GM23248 (cell line): ENCODE results near the gene PRR19. TPM values are rescaled to one million over a fixed set of nuclear protein-coding genes. Genes with fewer than 3 reads are reported as not detected.

Experiments used
- DNase-seq: peaks from one replicate; pipeline ENCODE4 v3.0.0-alpha.2; 2015
- H2AFZ ChIP-seq: fragments of 200-600 bp; sonication (generic); 2 replicates; pipeline ENCODE4 v1.6.1; 2016; ENCODE audit warnings: antibody characterized with exemption
- H3F3A ChIP-seq: fragments of 200-600 bp; sonication (generic); 2 replicates; pipeline ENCODE4 v1.6.1; 2016; ENCODE audit warnings: mild to moderate bottlenecking, antibody characterized with exemption, mixed run types; ENCODE audit not compliant: insufficient read depth
- H3K27ac ChIP-seq: fragments of 200-600 bp; sonication (generic); 2 replicates; pipeline ENCODE4 v1.5.1; 2016; ENCODE audit warnings: mild to moderate bottlenecking
- H3K27me3 ChIP-seq: fragments of 200-600 bp; sonication (generic); replicated peaks from 2 replicates; pipeline ENCODE4 v1.6.1; 2016; ENCODE audit warnings: mild to moderate bottlenecking; ENCODE audit not compliant: insufficient read depth
- H3K36me3 ChIP-seq: fragments of 200-600 bp; sonication (generic); 2 replicates; pipeline ENCODE4 v1.6.1; 2016; ENCODE audit warnings: low read depth, mild to moderate bottlenecking
- H3K4me1 ChIP-seq: fragments of 200-600 bp; sonication (generic); 2 replicates; pipeline ENCODE4 v1.6.1; 2016; ENCODE audit warnings: mild to moderate bottlenecking; ENCODE audit not compliant: insufficient read depth
- H3K4me2 ChIP-seq: fragments of 200-600 bp; sonication (generic); one replicate; pipeline ENCODE4 v1.6.1; 2016; ENCODE audit warnings: mild to moderate bottlenecking; ENCODE audit not compliant: unreplicated experiment
- H3K4me3 ChIP-seq: fragments of 200-600 bp; sonication (generic); 2 replicates; pipeline ENCODE4 v1.5.1; 2016; ENCODE audit warnings: mild to moderate bottlenecking
- H3K79me2 ChIP-seq: fragments of 200-600 bp; sonication (generic); 2 replicates; pipeline ENCODE4 v1.6.1; 2016; ENCODE audit warnings: mild to moderate bottlenecking; ENCODE audit not compliant: insufficient read depth
- H3K9ac ChIP-seq: fragments of 200-600 bp; sonication (generic); 2 replicates; pipeline ENCODE4 v1.6.1; 2016; ENCODE audit warnings: mild to moderate bottlenecking
- H3K9me2 ChIP-seq: fragments of 200-600 bp; sonication (generic); 2 replicates; pipeline ENCODE4 v1.6.1; 2016; ENCODE audit warnings: mixed run types, mild to moderate bottlenecking, moderate library complexity; ENCODE audit not compliant: insufficient read depth
- H3K9me3 ChIP-seq: fragments of 200-600 bp; sonication (generic); one replicate; pipeline ENCODE4 v1.6.1; 2017; ENCODE audit warnings: low read depth
- H4K20me1 ChIP-seq: fragments of 200-600 bp; sonication (generic); 2 replicates; pipeline ENCODE4 v1.6.0; 2016; ENCODE audit not compliant: insufficient read depth
- EZH2 ChIP-seq: fragments of 200-600 bp; sonication (generic); IDR thresholded peaks from 2 replicates; pipeline ENCODE4 v1.6.1; 2018; ENCODE audit warnings: antibody characterized with exemption, mild to moderate bottlenecking; ENCODE audit not compliant: insufficient read depth, poor library complexity, severe bottlenecking
- EZH2phosphoT487 ChIP-seq: fragments of 200-600 bp; sonication (generic); IDR thresholded peaks from 2 replicates; pipeline ENCODE4 v1.6.1; 2018; ENCODE audit warnings: antibody characterized with exemption, moderate library complexity, mild to moderate bottlenecking, low read depth; ENCODE audit not compliant: insufficient read depth
- WGBS, 2 experiments: methylation state at CpG; one replicate each; pipeline ENCODE4 v1.1.6; 2015 to 2017; ENCODE audit warnings: low lambda C conversion rate in 2 of 2, low coverage in 1 of 2; ENCODE audit errors: missing lambda C conversion rate in 2 of 2; 5-methylcytosine and 5-hydroxymethylcytosine counted together
- in situ Hi-C: fragments of 300-500 bp; cut with MboI; formaldehyde crosslinking; loops from 2 replicates; pipeline ENCODE4 v1.15.0; 2020
- polyA plus RNA-seq: library from polyadenylated mRNA; unstranded; fragments of >200 nt; fragmentation: Nextera tagmentation; extraction: Ambion mirVana; gene quantifications from 2 replicates; pipeline ENCODE4 v1.2.1, GENCODE V29; 2016
- total RNA-seq: library from RNA; depleted of rRNA; stranded (reverse); fragments of >200 nt; shearing (Covaris generic); gene quantifications from 2 replicates; pipeline ENCODE4 v1.2.3, GENCODE V29; 2014

Gene PRR19
- total and polyA plus RNA-seq, 2 experiments from 2014 or later, result 1.1 TPM

- H3K9me3 ChIP-seq, result no peaks in the 10 kb centered on the region
- H3K36me3 ChIP-seq, result no peaks in the 10 kb centered on the region
- H3K79me2 ChIP-seq, result peaks cover 55% of the 10 kb centered on the region
- H3F3A ChIP-seq, result peaks cover 17% of the 10 kb centered on the region
- H3K4me3 ChIP-seq, result peak overlapping the region; percentile 83
- TF ChIP-seq EZH2phosphoT487 (no peak), EZH2 (no peak)
- 0 out of 2 replicates have a peak overlapping the region, but pooled peaks have one; percentile 29 for H2AFZ ChIP-seq
- peak overlapping the region; percentile 99 for H3K27ac ChIP-seq
- H3K9ac ChIP-seq, result peak overlapping the region; percentile 96
- H3K27me3 ChIP-seq, result no peaks in the 10 kb centered on the region
- WGBS, 2 experiments, result 1% methylated on average over 16 to 18 of the region's 18 CpGs
- no peaks in the 10 kb centered on the region for H4K20me1 ChIP-seq
- peaks cover 6% of the 10 kb centered on the region for H3K4me1 ChIP-seq
- DNase-seq, result peak; percentile 94
- no peaks in the 10 kb centered on the region for H3K9me2 ChIP-seq
- peak overlapping the region; percentile 95 for H3K4me2 ChIP-seq
- in situ Hi-C loops, result no loop called here
Measured at GRCh38 chr19:42270346-42271044, 31.4 kb upstream of the PRR19 start.

GRCh38 chr19:42271045-42271419 is 30.9 kb upstream of the PRR19 start:
- in situ Hi-C loops, result no loop called here
- no peak for DNase-seq
- Histone ChIP-seq H3K4me2 (peak overlapping the region; percentile 95), H3K36me3 (no peaks in the 10 kb centered on the region), H3K79me2 (peaks cover 60% of the 10 kb centered on the region), H3F3A (peaks cover 17% of the 10 kb centered on the region), H3K4me1 (peaks cover 9% of the 10 kb centered on the region), H2AFZ (no peak overlapping the region), H3K9me2 (no peaks in the 10 kb centered on the region), H3K4me3 (peak overlapping the region; percentile 83), H3K9ac (peak overlapping the region; percentile 96), H3K27ac (peak overlapping the region; percentile 99), H4K20me1 (no peaks in the 10 kb centered on the region), H3K27me3 (no peaks in the 10 kb centered on the region), H3K9me3 (no peaks in the 10 kb centered on the region)
- TF ChIP-seq EZH2phosphoT487 (no peak), EZH2 (no peak)
- 33 to 40% methylated on average over 3 of the region's 3 CpGs for WGBS, 2 experiments

GRCh38 chr19:42271861-42272534 is 29.9 kb upstream of the PRR19 start:
- in situ Hi-C loops, result no loop called here
- H3K9me2 ChIP-seq, result no peaks in the 10 kb centered on the region
- TF ChIP-seq EZH2phosphoT487 (no peak), EZH2 (no peak)
- peaks cover 70% of the 10 kb centered on the region for H3K79me2 ChIP-seq
- peaks cover 18% of the 10 kb centered on the region for H3F3A ChIP-seq
- H4K20me1 ChIP-seq, result no peaks in the 10 kb centered on the region
- H2AFZ ChIP-seq, result no peak overlapping the region
- peaks cover 18% of the 10 kb centered on the region for H3K4me1 ChIP-seq
- no peak overlapping the region for H3K4me3 ChIP-seq
- no peaks in the 10 kb centered on the region for H3K27me3 ChIP-seq
- no peak for DNase-seq
- no peaks in the 10 kb centered on the region for H3K36me3 ChIP-seq
- 89 to 90% methylated on average over 23 to 35 of the region's 35 CpGs for WGBS, 2 experiments
- no peak overlapping the region for H3K9ac ChIP-seq
- H3K9me3 ChIP-seq, result no peaks in the 10 kb centered on the region
- H3K4me2 ChIP-seq, result no peak overlapping the region
- H3K27ac ChIP-seq, result no peak overlapping the region; the same call in 1 of the 2 replicates

- no peak overlapping the region for H3K9ac ChIP-seq
- H3K9me3 ChIP-seq, result no peaks in the 10 kb centered on the region
- H3K27ac ChIP-seq, result no peak overlapping the region
- TF ChIP-seq EZH2 (no peak), EZH2phosphoT487 (no peak)
- H3K4me2 ChIP-seq, result no peak overlapping the region
- no peak overlapping the region for H3K4me3 ChIP-seq
- no peak overlapping the region for H2AFZ ChIP-seq
- peaks cover 23% of the 10 kb centered on the region for H3K4me1 ChIP-seq
- H4K20me1 ChIP-seq, result no peaks in the 10 kb centered on the region
- H3K36me3 ChIP-seq, result no peaks in the 10 kb centered on the region
- DNase-seq, result no peak
- peaks cover 20% of the 10 kb centered on the region for H3F3A ChIP-seq
- no peaks in the 10 kb centered on the region for H3K9me2 ChIP-seq
- in situ Hi-C loops, result no loop called here
- H3K79me2 ChIP-seq, result peaks cover 75% of the 10 kb centered on the region
- 75 to 84% methylated on average over 6 to 9 of the region's 9 CpGs for WGBS, 2 experiments
- no peaks in the 10 kb centered on the region for H3K27me3 ChIP-seq
Measured at GRCh38 chr19:42272535-42272897, 29.4 kb upstream of the PRR19 start.
